Transverse colon (tissue), 4 donors: ENCODE measurements around the gene LMOD1. TPM values are rescaled to one million over a fixed set of nuclear protein-coding genes. Genes with fewer than 3 reads are reported as not detected.

Experiments used
- DNase-seq: peaks from one replicate; pipeline ENCODE4 v3.0.0-alpha.2; 2019
- H3K27ac ChIP-seq, 4 donors: fragments of 200-600 bp; sonication (generic); 2 replicates each; pipeline ENCODE4 v1.5.1; 2016 to 2018; ENCODE audit warnings: inconsistent platforms in 4 of 4
- H3K27me3 ChIP-seq: fragments of 200-600 bp; sonication (generic); 2 replicates; pipeline ENCODE4 v1.5.1; 2017; ENCODE audit warnings: inconsistent platforms
- H3K36me3 ChIP-seq, 4 donors: fragments of 200-600 bp; sonication (generic); 2 replicates each; pipeline ENCODE4 v1.5.1; 2017 to 2019; ENCODE audit warnings: inconsistent platforms in 4 of 4
- H3K4me1 ChIP-seq, 4 donors: fragments of 200-600 bp; sonication (generic); 2 replicates each; pipeline ENCODE4 v1.5.1; 2017 to 2020; ENCODE audit warnings: inconsistent platforms in 4 of 4
- H3K4me3 ChIP-seq, 4 donors: fragments of 200-600 bp; sonication (generic); 1 replicate in 1 of 4; 2 replicates in 3 of 4; pipeline versions ENCODE4 v1.5.1 to v1.6.1; 2017 to 2019; ENCODE audit warnings: inconsistent platforms in 4 of 4
- H3K9me3 ChIP-seq, 2 donors: fragments of 200-600 bp; sonication (generic); 2 replicates each; pipeline ENCODE4 v1.5.1; 2017 to 2019; ENCODE audit warnings: inconsistent platforms in 2 of 2
- EP300 ChIP-seq: sonication (generic); formaldehyde crosslinking; IDR thresholded peaks from one replicate; pipeline ENCODE4 v1.6.1; 2017; ENCODE audit warnings: antibody characterized with exemption, low read depth
- WGBS, 2 donors: methylation state at CpG; one replicate each; pipeline ENCODE4 v1.1.5; 2018; ENCODE audit warnings: low coverage in 1 of 2; 5-methylcytosine and 5-hydroxymethylcytosine counted together
- in situ Hi-C, 4 donors: fragments of 200-750 bp; cut with MboI; loops; one replicate each; pipeline versions ENCODE4 v1.15.0 to v1.15.1; 2017; ENCODE audit warnings: low sequenced_read_pairs in 3 of 4, low pct_ligation_motif_present in 1 of 4, low pct_unique_long_range_greater_than_20kb in 1 of 4
- intact Hi-C: fragments of 100-400 bp; cut with DNase I; formaldehyde crosslinking; loops from one replicate; pipeline ENCODE4 v1.15.1; 2023; ENCODE audit warnings: low total_unique reads
- small RNA-seq, 4 donors: library from RNA; depleted of rRNA; stranded (forward); fragments of <200 nt; gene quantifications; one replicate each; pipeline ENCODE3, GENCODE V24; 2016
- total RNA-seq, 4 donors: library from RNA; depleted of rRNA; stranded (reverse); fragments of >200 nt; gene quantifications; one replicate each; pipeline ENCODE4 v1.1.0, GENCODE V29; 2016

The LMOD1 gene
- total RNA-seq, 4 donors from 2014 or later = 73.2 to 166 (median 115) TPM

DNA sequence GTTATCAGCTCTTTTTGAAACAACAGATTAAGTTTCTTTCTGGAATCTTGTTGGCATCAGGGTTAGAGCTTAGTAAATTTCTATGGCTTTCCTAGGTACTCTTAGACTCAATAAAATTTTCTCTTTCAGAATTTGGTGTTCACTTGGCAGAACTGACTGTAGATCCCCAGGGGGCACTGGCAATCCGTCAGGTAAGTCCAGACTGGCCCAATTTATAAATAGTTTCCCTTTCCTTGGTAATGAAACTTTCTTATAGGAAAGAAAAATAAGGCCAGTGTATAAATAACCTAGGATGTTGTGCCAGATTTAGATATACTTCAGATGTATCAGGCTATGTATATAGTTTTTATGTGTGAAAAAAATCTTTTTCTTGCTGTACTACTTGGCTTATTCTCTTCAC is 99.2 kb downstream of the LMOD1 start:
- 63 to 70% methylated on average over 1 of the region's 1 CpG for WGBS, 2 donors
- Histone ChIP-seq H3K27ac (no peak overlapping the region), H3K9me3 (no peaks in the 10 kb centered on the region), H3K27me3 (no peaks in the 10 kb centered on the region), H3K36me3 (peaks cover 0 to 29% (median 5%) of the 10 kb centered on the region in 4 donors), H3K4me1 (no peaks in the 10 kb centered on the region), H3K4me3 (no peak overlapping the region)
- in situ Hi-C loops = no loop called here
- DNase-seq = no peak
- no peak for TF ChIP-seq EP300
- intact Hi-C loops = no loop called here

Small RNA genes within 50 kb of the gene (small RNA-seq; reads per million reads assigned to genes)
- gene MIR6739 = 0 reads per million in 4 donors
- 0 reads per million in 4 donors for gene RF00156

Other genes with a start within 250 kb of the LMOD1 start
- 10 to 100 TPM in 1 of 4 donors, 1 to 10 TPM in 3; 2.0 to 13.0 (median 7.9) TPM for gene IPO9, start 117.4 kb downstream of the LMOD1 start, total RNA-seq
- gene SHISA4, start 57.6 kb downstream of the LMOD1 start, total RNA-seq = 1 to 10 TPM; 2.2 to 6.7 (median 4.6) TPM
- gene TIMM17A, start 9.0 kb upstream of the LMOD1 start, total RNA-seq = 10 to 100 TPM in 3 of 4 donors, 1 to 10 TPM in 1; 3.0 to 37.0 (median 33.7) TPM
- gene RNPEP, start 36.1 kb upstream of the LMOD1 start, total RNA-seq = 100 to 1,000 TPM; 118 to 285 (median 184) TPM
- gene ELF3, start 64.0 kb upstream of the LMOD1 start, total RNA-seq = 1,000 to 10,000 TPM in 1 of 4 donors, 100 to 1,000 TPM in 3; 581 to 1,486 (median 902) TPM
- under 1 TPM in 2 of 4 donors, not detected in 2; 0.55 to 0.95 TPM for gene GPR37L1, start 176.4 kb upstream of the LMOD1 start, total RNA-seq
- 10 to 100 TPM in 3 of 4 donors, 1 to 10 TPM in 1; 9.0 to 27.2 (median 21.6) TPM for gene ARL8A, start 198.2 kb upstream of the LMOD1 start, total RNA-seq
- 10 to 100 TPM in 2 of 4 donors, 1 to 10 TPM in 1, not detected in 1; 5.2 to 32.5 (median 14.0) TPM for gene PTPN7, start 214.1 kb upstream of the LMOD1 start, total RNA-seq
- gene LGR6, start 247.3 kb upstream of the LMOD1 start, total RNA-seq = 1 to 10 TPM in 1 of 4 donors, under 1 TPM in 1, not detected in 2; 0.41 to 1.6 TPM